CD4-positive, alpha-beta T cell treated with Interleukin-4 for 1 hour (primary cell): ENCODE results near the gene ARHGAP23.

Experiments used
- DNase-seq, 2 donors: peaks; one replicate each; pipeline ENCODE4 v3.0.0-alpha.2; 2020 to 2022

The ARHGAP23 gene

DNA sequence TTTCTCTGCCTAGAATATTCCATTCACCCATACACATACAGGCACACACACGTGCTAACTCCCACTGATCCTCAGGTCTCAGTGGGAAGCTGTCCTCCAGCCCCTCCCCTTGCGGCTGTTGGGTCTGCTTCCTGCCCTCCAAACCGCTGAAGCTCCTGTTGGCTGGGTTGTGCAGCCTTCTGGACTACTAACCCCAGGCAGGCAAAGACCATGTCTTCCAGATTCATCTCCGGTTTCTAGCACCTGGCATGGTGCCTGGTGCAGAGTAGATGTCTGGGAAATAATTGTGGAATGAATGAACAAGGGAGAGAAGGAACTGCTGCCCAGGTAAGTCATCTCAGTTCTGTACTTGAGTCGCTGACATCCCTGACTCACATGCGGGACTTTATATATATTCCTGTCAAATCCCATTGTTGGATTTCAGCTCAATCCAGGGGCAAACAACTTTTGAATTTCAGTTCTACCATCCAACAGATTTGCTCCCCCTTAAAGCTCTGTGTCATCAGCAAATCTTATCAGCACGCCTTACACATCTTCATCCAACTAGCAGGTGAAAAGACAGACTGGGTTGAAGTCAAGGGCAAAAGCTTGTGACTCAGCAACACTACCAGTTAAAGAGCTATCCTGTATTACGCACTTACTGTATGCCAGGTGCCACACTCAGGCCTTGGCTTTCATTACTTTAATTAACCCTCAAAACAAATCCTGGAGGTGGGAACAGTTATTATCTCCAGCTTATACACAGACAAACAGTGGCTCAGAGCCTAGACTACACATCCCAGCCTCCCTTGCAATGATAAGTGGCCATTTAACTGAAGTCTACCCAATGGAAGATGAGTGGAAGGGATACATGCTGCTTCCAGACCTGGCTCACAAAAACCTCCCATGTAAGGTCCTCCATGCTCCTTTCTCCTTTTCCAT is 126.4 kb downstream of the ARHGAP23 start:
- no peak for DNase-seq

DNA sequence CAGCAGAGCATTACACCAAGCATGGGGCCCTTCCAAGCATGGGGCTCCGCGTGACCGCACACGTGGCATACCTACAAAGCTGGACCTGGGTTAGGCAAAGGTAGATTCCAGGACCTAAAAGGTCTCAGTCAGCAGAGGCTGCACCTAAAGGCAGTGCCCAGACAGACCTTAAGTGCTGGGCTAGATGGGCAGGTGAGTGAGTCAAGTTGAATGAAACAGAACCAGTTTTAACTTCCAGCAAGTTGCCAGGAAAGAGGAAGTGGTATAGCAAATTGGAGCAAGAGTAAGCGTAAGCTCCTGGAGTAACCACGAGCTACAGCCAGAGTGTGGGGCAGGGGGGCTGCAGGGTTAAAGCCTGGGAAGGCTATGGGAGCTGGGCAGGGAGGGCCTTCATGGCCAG is 128.0 kb downstream of the ARHGAP23 start:
- DNase-seq = no peak

- no peak for DNase-seq
Observed at GRCh38 chr17:38557396-38557795, 129.1 kb downstream of the ARHGAP23 start.

- DNase-seq = peak; percentile 90 to 92
Observed at GRCh38 chr17:38557836-38558727, 129.8 kb downstream of the ARHGAP23 start.

DNA sequence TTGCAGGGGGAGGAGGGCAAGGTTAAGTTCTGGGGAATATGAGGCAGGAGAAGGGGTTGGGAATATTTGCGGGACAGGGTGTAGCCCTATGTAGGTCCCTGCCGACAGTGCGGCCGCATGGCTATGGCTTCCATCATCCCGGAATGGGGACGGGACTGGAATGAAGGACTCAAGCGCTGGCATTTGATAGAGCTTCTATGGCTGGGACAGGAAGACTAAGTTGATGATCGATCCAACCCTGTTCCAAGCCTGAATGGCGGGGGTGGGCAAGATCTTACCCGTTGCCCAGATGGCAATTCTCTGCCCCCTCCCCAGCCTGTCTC is 130.4 kb downstream of the ARHGAP23 start:
- no peak for DNase-seq

DNA sequence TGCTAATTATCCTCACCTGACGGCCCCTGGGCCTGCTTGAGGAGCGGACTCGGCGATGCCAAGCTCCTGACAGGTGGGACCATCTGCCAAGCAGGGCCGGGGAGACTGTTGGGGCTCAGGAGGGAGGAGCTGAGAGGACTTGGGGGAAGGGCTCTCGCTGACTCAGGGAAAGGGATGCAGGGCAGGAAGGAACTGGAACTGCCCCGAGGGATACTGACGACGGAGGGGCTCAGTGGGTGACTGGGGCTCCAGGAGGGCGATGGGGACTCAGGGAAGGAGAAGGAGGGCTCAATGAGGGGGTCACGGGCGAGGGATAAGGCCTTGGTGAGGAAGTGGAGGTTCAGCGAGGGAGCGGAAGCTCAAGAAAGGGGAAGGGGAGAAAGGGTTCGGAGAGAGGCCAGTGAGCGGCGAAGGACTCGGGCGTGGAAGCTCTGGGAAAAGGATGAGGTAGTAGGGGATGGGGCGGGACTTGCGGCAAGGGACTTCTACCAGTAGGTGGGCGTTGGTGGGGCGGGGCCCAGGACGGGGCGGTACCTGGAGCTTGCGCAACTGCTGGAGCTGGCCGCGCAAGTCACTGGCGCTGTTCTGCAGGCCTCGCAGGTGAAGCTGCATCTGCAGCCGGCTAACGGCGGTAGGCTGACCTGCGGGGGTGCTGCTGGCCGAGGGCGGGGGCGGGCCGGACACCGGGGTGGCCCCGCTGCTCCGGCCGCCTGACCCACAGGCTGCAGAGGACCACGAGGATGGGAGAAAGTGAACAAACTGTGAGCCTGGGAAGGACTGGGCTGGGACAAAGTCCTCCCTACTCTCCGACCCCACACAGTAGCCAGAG is 131.0 kb downstream of the ARHGAP23 start:
- peak; percentile 89 to 90 for DNase-seq

GRCh38 chr17:38559880-38560230 is 131.6 kb downstream of the ARHGAP23 start:
- no peak for DNase-seq

DNA sequence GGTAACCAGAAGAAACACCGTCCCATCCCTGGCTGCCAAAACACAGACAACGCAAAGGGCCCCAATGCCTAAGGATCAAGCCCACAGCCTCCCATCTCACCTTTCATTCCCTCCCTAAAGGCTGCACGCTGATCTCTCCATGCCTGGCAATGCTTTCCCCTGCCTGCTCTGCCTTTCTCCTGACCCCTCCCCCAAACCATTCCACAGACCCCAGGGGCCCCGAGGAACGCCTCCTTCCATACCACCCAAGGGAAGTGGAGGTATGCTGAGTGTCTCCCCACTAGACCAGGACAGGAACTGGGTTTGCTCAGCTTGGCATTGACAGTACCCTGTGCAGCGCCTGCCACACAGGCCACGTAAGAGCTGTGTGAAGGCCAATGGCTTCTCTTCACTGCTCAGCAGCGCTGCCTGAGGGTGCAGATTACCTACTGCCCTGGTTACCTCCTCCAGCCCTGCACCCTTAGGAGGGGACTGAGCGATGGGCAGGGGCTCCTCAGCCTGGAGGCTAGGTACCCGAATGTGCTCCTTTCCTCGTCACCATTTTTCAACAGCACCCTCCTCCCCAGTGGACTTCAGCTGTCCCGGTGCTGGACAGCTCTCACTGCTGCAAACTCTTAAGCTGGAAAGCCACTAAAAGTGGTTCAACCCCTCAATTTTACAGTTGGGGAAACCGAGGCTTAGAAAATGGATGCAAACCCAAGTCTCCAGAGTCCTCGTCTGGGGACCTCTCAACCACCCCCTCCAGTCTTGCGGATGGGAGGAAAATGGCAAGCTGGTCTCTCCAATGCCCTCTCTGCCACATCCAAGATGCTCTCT is 132.4 kb downstream of the ARHGAP23 start:
- DNase-seq = no peak

DNA sequence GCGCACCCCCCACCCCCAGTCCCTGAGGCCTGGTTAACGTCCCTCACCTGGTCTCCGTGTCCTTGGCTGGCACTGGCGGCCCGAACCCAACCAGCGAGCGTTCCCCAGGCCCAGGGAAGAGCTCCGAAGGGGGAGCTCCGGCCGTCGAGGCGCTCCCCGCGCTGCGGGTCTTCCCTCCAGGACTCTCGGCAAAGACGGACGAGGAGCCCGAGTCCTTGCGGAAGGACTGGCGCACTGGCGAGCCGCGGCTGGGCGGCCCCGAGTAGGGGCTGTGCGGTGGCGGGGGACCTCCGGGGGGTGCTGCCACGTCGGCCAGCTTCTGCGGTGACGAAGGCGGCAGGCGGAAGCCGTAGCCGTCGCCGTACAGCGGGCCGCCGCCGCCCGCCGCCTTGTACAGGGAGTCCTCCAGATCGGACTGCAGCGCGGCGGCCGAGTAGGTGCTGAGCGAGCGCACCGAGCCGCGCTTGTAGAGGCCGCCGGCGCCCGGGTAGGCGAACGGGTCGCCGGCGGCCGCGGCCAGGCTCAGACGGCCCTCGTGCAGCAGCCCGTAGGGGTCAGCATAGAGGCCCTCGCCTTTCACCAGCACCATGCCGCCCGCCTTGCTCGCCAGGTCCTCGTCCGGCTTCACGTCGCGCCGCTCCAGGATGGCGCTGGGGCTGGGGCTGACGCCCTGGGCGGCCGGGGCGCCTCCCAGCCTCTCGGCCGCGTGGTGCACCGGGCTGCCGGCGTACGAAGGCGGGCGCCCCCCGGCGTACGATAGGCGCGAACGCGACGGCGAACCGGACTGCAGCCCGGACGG is 133.4 kb downstream of the ARHGAP23 start:
- no peak for DNase-seq
